Measurements from ENCODE around the gene MTMR1.
A peak's percentile ranks its signal among the peaks of the same experiment; 100 is the strongest.

The MTMR1 gene

GRCh38 chrX:150692831-150693724 lies at the start of gene MTMR1:
Gene MTMR1, plus strand, starts transcription at chrX:150693396. Its CDS starts 135 bp downstream, at chrX:150693531.
- peak; percentile 36 to 58 for DNase-seq

GRCh38 chrX:150643958-150644357 lies 49.2 kb upstream of the MTMR1 start:
- DNase-seq = no peak
- no peak for TF ChIP-seq GATA1 (IDR thresholded peaks at IDR 0.05; ENCODE audit: low read depth, low read length)
- TF ChIP-seq POLR2A (IDR thresholded peaks at IDR 0.05; ENCODE audit: low read length) = no peak

More at GRCh38 chrX:150692831-150693724, at the start of gene MTMR1:
- TF ChIP-seq POLR2A (IDR thresholded peaks at IDR 0.05; ENCODE audit: low read length) (no peak), GATA1 (IDR thresholded peaks at IDR 0.05; ENCODE audit: low read depth, low read length) (no peak)

GRCh38 chrX:150644422-150644821 lies 48.8 kb upstream of the MTMR1 start:
- TF ChIP-seq GATA1 (IDR thresholded peaks at IDR 0.05; ENCODE audit: low read depth, low read length) (no peak), POLR2A (IDR thresholded peaks at IDR 0.05; ENCODE audit: low read length) (no peak)
- no peak for DNase-seq

- TF ChIP-seq POLR2A (IDR thresholded peaks at IDR 0.05; ENCODE audit: low read length) (no peak), GATA1 (IDR thresholded peaks at IDR 0.05; ENCODE audit: low read depth, low read length) (no peak)
- no peak for DNase-seq
Measured at GRCh38 chrX:150647331-150647730, 45.9 kb upstream of the MTMR1 start.

- DNase-seq = no peak
- TF ChIP-seq POLR2A (IDR thresholded peaks at IDR 0.05; ENCODE audit: low read length) (no peak), GATA1 (IDR thresholded peaks at IDR 0.05; ENCODE audit: low read depth, low read length) (no peak)
Measured at GRCh38 chrX:150648296-150648940, 44.8 kb upstream of the MTMR1 start.

GRCh38 chrX:150649096-150649870 lies 43.9 kb upstream of the MTMR1 start:
- no peak for TF ChIP-seq POLR2A (IDR thresholded peaks at IDR 0.05; ENCODE audit: low read length)
- no peak for TF ChIP-seq GATA1 (IDR thresholded peaks at IDR 0.05; ENCODE audit: low read depth, low read length)
- no peak for DNase-seq

GRCh38 chrX:150651906-150652305 lies 41.3 kb upstream of the MTMR1 start:
- DNase-seq = no peak
- no peak for TF ChIP-seq GATA1 (IDR thresholded peaks at IDR 0.05; ENCODE audit: low read depth, low read length)
- TF ChIP-seq POLR2A (IDR thresholded peaks at IDR 0.05; ENCODE audit: low read length) = no peak

GRCh38 chrX:150655788-150656187 lies 37.4 kb upstream of the MTMR1 start:
- TF ChIP-seq GATA1 (IDR thresholded peaks at IDR 0.05; ENCODE audit: low read depth, low read length) = no peak
- no peak for TF ChIP-seq POLR2A (IDR thresholded peaks at IDR 0.05; ENCODE audit: low read length)
- no peak for DNase-seq

- DNase-seq = no peak
- no peak for TF ChIP-seq GATA1 (IDR thresholded peaks at IDR 0.05; ENCODE audit: low read depth, low read length)
- no peak for TF ChIP-seq POLR2A (IDR thresholded peaks at IDR 0.05; ENCODE audit: low read length)
Measured at GRCh38 chrX:150663073-150663472, 30.1 kb upstream of the MTMR1 start.

- TF ChIP-seq POLR2A (IDR thresholded peaks at IDR 0.05; ENCODE audit: low read length) = no peak
- no peak for TF ChIP-seq GATA1 (IDR thresholded peaks at IDR 0.05; ENCODE audit: low read depth, low read length)
- no peak for DNase-seq
Measured at GRCh38 chrX:150664290-150664689, 28.9 kb upstream of the MTMR1 start.

GRCh38 chrX:150676221-150676620 lies 17.0 kb upstream of the MTMR1 start:
- TF ChIP-seq POLR2A (IDR thresholded peaks at IDR 0.05; ENCODE audit: low read length) (no peak), GATA1 (IDR thresholded peaks at IDR 0.05; ENCODE audit: low read depth, low read length) (no peak)

GRCh38 chrX:150680974-150681373 lies 12.2 kb upstream of the MTMR1 start:
- TF ChIP-seq POLR2A (IDR thresholded peaks at IDR 0.05; ENCODE audit: low read length) (no peak), GATA1 (IDR thresholded peaks at IDR 0.05; ENCODE audit: low read depth, low read length) (no peak)
- peak in 1 of 2 experiments; percentile 0 for DNase-seq

More at GRCh38 chrX:150676221-150676620, 17.0 kb upstream of the MTMR1 start:
- DNase-seq = no peak

GRCh38 chrX:150683112-150683511 lies 10.1 kb upstream of the MTMR1 start:
- no peak for TF ChIP-seq GATA1 (IDR thresholded peaks at IDR 0.05; ENCODE audit: low read depth, low read length)
- no peak for TF ChIP-seq POLR2A (IDR thresholded peaks at IDR 0.05; ENCODE audit: low read length)
- DNase-seq = no peak

Data from erythroblast (primary cell).